DND-41 (cell line): ENCODE data around the gene VANGL1.

Experiments used
- EZH2 ChIP-seq: IDR thresholded peaks from 3 replicates; pipeline ENCODE4 v1.6.1; 2012; ENCODE audit warnings: borderline replicate concordance, low read depth, mild to moderate bottlenecking, moderate library complexity, low read length, inconsistent platforms; ENCODE audit not compliant: severe bottlenecking
- TF ChIP-seq, protein P1 (sequence below): IDR thresholded peaks from 2 replicates; pipeline ENCODE4 v1.5.1; 2012; ENCODE audit warnings: borderline replicate concordance, low read length, moderate library complexity, mild to moderate bottlenecking; ENCODE audit not compliant: poor library complexity, severe bottlenecking; ENCODE audit errors: extremely low read depth

DNA sequence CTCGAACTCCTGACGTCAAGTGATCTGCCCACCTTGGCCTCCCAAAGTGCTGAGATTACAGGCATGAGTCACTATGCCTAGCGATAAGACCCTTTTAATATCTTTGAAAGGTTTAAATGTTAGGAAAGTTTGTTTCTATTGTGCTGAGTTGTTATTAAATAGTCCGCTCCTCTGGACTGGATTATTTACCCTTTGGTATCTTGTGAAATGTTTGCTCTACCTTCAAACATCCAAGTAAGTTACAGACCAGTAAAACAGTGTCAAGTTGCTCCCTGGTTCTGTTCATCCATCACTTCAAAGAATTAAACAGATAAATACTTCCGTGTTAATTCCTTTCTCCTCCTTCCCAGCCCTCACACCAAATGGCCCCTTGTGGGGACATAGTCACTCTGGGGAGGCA, 82.0 kb downstream of the VANGL1 start:
- TF ChIP-seq, protein P1, sequence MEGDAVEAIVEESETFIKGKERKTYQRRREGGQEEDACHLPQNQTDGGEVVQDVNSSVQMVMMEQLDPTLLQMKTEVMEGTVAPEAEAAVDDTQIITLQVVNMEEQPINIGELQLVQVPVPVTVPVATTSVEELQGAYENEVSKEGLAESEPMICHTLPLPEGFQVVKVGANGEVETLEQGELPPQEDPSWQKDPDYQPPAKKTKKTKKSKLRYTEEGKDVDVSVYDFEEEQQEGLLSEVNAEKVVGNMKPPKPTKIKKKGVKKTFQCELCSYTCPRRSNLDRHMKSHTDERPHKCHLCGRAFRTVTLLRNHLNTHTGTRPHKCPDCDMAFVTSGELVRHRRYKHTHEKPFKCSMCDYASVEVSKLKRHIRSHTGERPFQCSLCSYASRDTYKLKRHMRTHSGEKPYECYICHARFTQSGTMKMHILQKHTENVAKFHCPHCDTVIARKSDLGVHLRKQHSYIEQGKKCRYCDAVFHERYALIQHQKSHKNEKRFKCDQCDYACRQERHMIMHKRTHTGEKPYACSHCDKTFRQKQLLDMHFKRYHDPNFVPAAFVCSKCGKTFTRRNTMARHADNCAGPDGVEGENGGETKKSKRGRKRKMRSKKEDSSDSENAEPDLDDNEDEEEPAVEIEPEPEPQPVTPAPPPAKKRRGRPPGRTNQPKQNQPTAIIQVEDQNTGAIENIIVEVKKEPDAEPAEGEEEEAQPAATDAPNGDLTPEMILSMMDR, result no peak
- TF ChIP-seq EZH2, result no peak
